Sciatic nerve (tissue), 2 donors: ENCODE results near the gene CP. TPM values are rescaled to one million over a fixed set of nuclear protein-coding genes. Genes with fewer than 3 reads are reported as not detected.
A peak's percentile ranks its signal among the peaks of the same experiment; 100 is the strongest.
"Not testable (repeated sequence)": the region's sequence is repeated elsewhere in the genome, so short reads cannot be mapped to it uniquely, and the experiment has no call there.

Experiments used
- ATAC-seq: fragments of 200-7000 bp; cut with Tn5 transposase; one replicate; pipeline ENCODE4 v1.9.1; 2020; ENCODE audit warnings: mild to moderate bottlenecking, moderate library complexity
- DNase-seq: peaks from one replicate; pipeline ENCODE4 v3.0.0-alpha.2; 2020; ENCODE audit warnings: low spot score
- intact Hi-C: fragments of 100-400 bp; cut with DNase I; formaldehyde crosslinking; loops from one replicate; pipeline ENCODE4 v1.14.2; 2022
- total RNA-seq: library from RNA; stranded (reverse); fragmentation: NEBNext Ultra II Directional; extraction: Animal tissue kit (Norgen Biotek cat#: 25700); gene quantifications from one replicate; pipeline ENCODE4 v1.2.1, GENCODE V29; 2021
- donor health status: DM: no; HTN: no; CAD: no.
- donor health status: DM: no; HTN: no; CAD: no.

Gene CP
- total RNA-seq = 26.1 TPM

GRCh38 chr3:149221783-149222517 is at the start of gene CP:
Gene CP (minus strand): TSS chr3:149221829. CDS start chr3:149221792, 37 bp downstream.
- intact Hi-C loops = no loop called here
- ATAC-seq (peak; percentile 37), DNase-seq (no peak)

GRCh38 chr3:149270180-149270579 is 48.6 kb upstream of the CP start:
- ATAC-seq (no peak), DNase-seq (no peak)
- intact Hi-C loops = loop anchor here (5.0 to 10.0 kb wide), 2 partner anchors 153 to 315 kb away; no protein-coding TSS in a partner anchor

GRCh38 chr3:149269687-149270086 is 48.1 kb upstream of the CP start:
- DNase-seq (no peak), ATAC-seq (no peak)
- intact Hi-C loops = loop anchor here (5.0 to 10.0 kb wide), 3 partner anchors 152 to 1793 kb away; no protein-coding TSS in a partner anchor

GRCh38 chr3:149267565-149267964 is 45.9 kb upstream of the CP start:
- ATAC-seq = no peak
- intact Hi-C loops = loop anchor here (5.0 kb wide), 1 partner anchor 1795 kb away; no protein-coding TSS in a partner anchor
- DNase-seq = no peak

GRCh38 chr3:149266736-149267135 is 45.1 kb upstream of the CP start:
- no peak for DNase-seq
- ATAC-seq = no peak
- intact Hi-C loops = loop anchor here (5.0 kb wide), 1 partner anchor 1796 kb away; no protein-coding TSS in a partner anchor

GRCh38 chr3:149263856-149264255 is 42.2 kb upstream of the CP start:
- intact Hi-C loops = no loop called here
- no peak for DNase-seq
- ATAC-seq = no peak

GRCh38 chr3:149258714-149259113 is 37.1 kb upstream of the CP start:
- ATAC-seq (peak; percentile 10), DNase-seq (no peak)
- intact Hi-C loops = no loop called here

- peak; percentile 22 for ATAC-seq
These were observed 36.7 kb upstream of the CP start for GRCh38 chr3:149258298-149258697.

GRCh38 chr3:149252272-149252671 is 30.6 kb upstream of the CP start:
- intact Hi-C loops = no loop called here
- DNase-seq (no peak), ATAC-seq (no peak)

More at GRCh38 chr3:149258298-149258697, 36.7 kb upstream of the CP start:
- no peak for DNase-seq
- intact Hi-C loops = no loop called here

- DNase-seq (no peak), ATAC-seq (no peak)
- intact Hi-C loops = no loop called here
These were observed 29.6 kb upstream of the CP start for GRCh38 chr3:149251186-149251585.

GRCh38 chr3:149247929-149248691 is 26.5 kb upstream of the CP start:
- ATAC-seq = no peak
- intact Hi-C loops = no loop called here
- DNase-seq = no peak

GRCh38 chr3:149247008-149247710 is 25.5 kb upstream of the CP start:
- intact Hi-C loops = no loop called here
- ATAC-seq (peak; percentile 84), DNase-seq (no peak)

- DNase-seq (no peak), ATAC-seq (peak; percentile 69)
- intact Hi-C loops = no loop called here
These were observed 24.3 kb upstream of the CP start for GRCh38 chr3:149245738-149246451.

- no peak for DNase-seq
- ATAC-seq = peak; percentile 24
- intact Hi-C loops = no loop called here
These were observed 21.9 kb upstream of the CP start for GRCh38 chr3:149243540-149243939.

GRCh38 chr3:149239357-149239936 is 17.8 kb upstream of the CP start:
- ATAC-seq (no peak), DNase-seq (no peak)
- intact Hi-C loops = no loop called here

GRCh38 chr3:149238268-149238667 is 16.6 kb upstream of the CP start:
- ATAC-seq, intact Hi-C loops, DNase-seq: not testable (repeated sequence)

GRCh38 chr3:149235599-149236424 is 14.2 kb upstream of the CP start:
- ATAC-seq = no peak
- intact Hi-C loops = no loop called here

More at GRCh38 chr3:149235599-149236424, 14.2 kb upstream of the CP start:
- no peak for DNase-seq
